Caco-2 (cell line): Measurements from ENCODE around the gene TBL1Y. TPM values are rescaled to one million over a fixed set of nuclear protein-coding genes. Genes with fewer than 3 reads are reported as not detected.

Experiments used
- BruUV-seq: library from RNA; stranded (reverse); fragments of 400-500 nt; replicated peaks from 2 replicates; lab custom pipeline; 2021; lab: Mats Ljungman, UMichigan
- CTCF ChIA-PET: fragments of 300-600 bp; sonication (Branson Sonifier 250); formaldehyde crosslinking; loops from one replicate; lab custom pipeline; 2022; ENCODE audit warnings: antibody characterized with exemption; lab: Charles Lee
- POLR2A ChIA-PET: fragments of 300-600 bp; sonication (Branson Sonifier 250); formaldehyde crosslinking; loops from one replicate; lab custom pipeline; 2022; ENCODE audit warnings: antibody characterized with exemption; lab: Charles Lee
- DNase-seq, 2 experiments: peaks; one replicate each; pipeline versions ENCODE4 v3.0.0 to v3.0.0-alpha.2; 2020 to 2022
- H3K27me3 ChIP-seq: replicated peaks from 2 replicates; pipeline ENCODE4 v1.6.0; 2011; ENCODE audit warnings: low read length; ENCODE audit not compliant: control insufficient read depth, insufficient read depth
- H3K36me3 ChIP-seq: 2 replicates; pipeline ENCODE4 v1.5.1; 2011; ENCODE audit warnings: low read length; ENCODE audit not compliant: control insufficient read depth, insufficient read depth
- H3K4me1 ChIP-seq: fragments of 250-450 bp; sonication (Bioruptor Pico); 2 replicates; pipeline ENCODE4 v1.5.1; 2020; ENCODE audit warnings: mild to moderate bottlenecking
- H3K4me3 ChIP-seq: 2 replicates; pipeline ENCODE4 v1.5.1; 2011; ENCODE audit warnings: low read depth, mild to moderate bottlenecking, control low read depth, low read length
- H3K9me3 ChIP-seq: fragments of 250-450 bp; sonication (Bioruptor Pico); 2 replicates; pipeline ENCODE4 v1.5.1; 2020; ENCODE audit warnings: mild to moderate bottlenecking, moderate library complexity
- H3K27ac Mint-ChIP-seq: one replicate; pipeline ENCODE4 v1.8.0; 2022; ENCODE audit warnings: mixed read lengths; ENCODE audit not compliant: unreplicated experiment
- H3K27me3 Mint-ChIP-seq: one replicate; pipeline ENCODE4 v1.8.0; 2022; ENCODE audit warnings: mixed read lengths; ENCODE audit not compliant: insufficient read depth, unreplicated experiment
- H3K36me3 Mint-ChIP-seq: one replicate; pipeline ENCODE4 v1.8.0; 2022; ENCODE audit warnings: mild to moderate bottlenecking, mixed read lengths; ENCODE audit not compliant: insufficient read depth, unreplicated experiment
- H3K4me1 Mint-ChIP-seq: one replicate; pipeline ENCODE4 v1.8.0; 2022; ENCODE audit warnings: low read depth, mixed read lengths; ENCODE audit not compliant: unreplicated experiment
- H3K4me3 Mint-ChIP-seq: one replicate; pipeline ENCODE4 v1.8.0; 2022; ENCODE audit warnings: mild to moderate bottlenecking, moderate library complexity, mixed read lengths; ENCODE audit not compliant: unreplicated experiment
- H3K9me3 Mint-ChIP-seq: one replicate; pipeline ENCODE4 v1.8.0; 2022; ENCODE audit warnings: mixed read lengths; ENCODE audit not compliant: unreplicated experiment
- CTCF ChIP-seq, 2 experiments: fragments of 200-600 bp in 1 of 2; IDR thresholded peaks; 1 replicate in 1 of 2; 2 replicates in 1 of 2; pipeline versions ENCODE4 v1.5.1 to v1.8.0; 2011 to 2022; ENCODE audit warnings: antibody characterized with exemption in 1 of 2, control low read depth in 1 of 2, inconsistent platforms in 1 of 2, low read depth in 1 of 2, low read length in 1 of 2, mild to moderate bottlenecking in 1 of 2, moderate library complexity in 1 of 2; ENCODE audit not compliant: insufficient read depth in 1 of 2, severe bottlenecking in 1 of 2, unreplicated experiment in 1 of 2
- intact Hi-C: fragments of 100-400 bp; cut with micrococcal nuclease; formaldehyde crosslinking; loops from one replicate; pipeline ENCODE4 v1.10.0; 2022; ENCODE audit not compliant: unreplicated experiment
- total RNA-seq: library from RNA; stranded (reverse); gene quantifications from 2 replicates; pipeline ENCODE4 v1.2.3, GENCODE V29; 2022

TBL1Y gene
- total RNA-seq, 1 experiment from 2014 or later = not detected

GRCh38 chrY:7002581-7002980 lies 92.1 kb downstream of the TBL1Y start:
- no peaks in the 10 kb centered on the region for H3K27me3 Mint-ChIP-seq
- ChIA-PET POLR2A (no interaction called here), CTCF (no interaction called here)
- no peaks in the 10 kb centered on the region for H3K9me3 Mint-ChIP-seq
- intact Hi-C loops = no loop called here
- H3K4me3 ChIP-seq = no peak overlapping the region
- TF ChIP-seq CTCF (IDR thresholded peaks at IDR 0.05; ENCODE audit: insufficient read depth in 1 of 2, low read depth in 1 of 2, low read length in 1 of 2, severe bottlenecking in 1 of 2, unreplicated experiment in 1 of 2) = no peak
- no peak for DNase-seq
- no peaks in the 10 kb centered on the region for H3K36me3 Mint-ChIP-seq
- no peaks in the 10 kb centered on the region for H3K27me3 ChIP-seq
- H3K4me1 ChIP-seq = no peaks in the 10 kb centered on the region
- H3K4me3 Mint-ChIP-seq = no peak overlapping the region
- H3K27ac Mint-ChIP-seq = no peak overlapping the region
- no TSS peak for BruUV-seq
- H3K4me1 Mint-ChIP-seq = no peaks in the 10 kb centered on the region
- no peaks in the 10 kb centered on the region for H3K9me3 ChIP-seq
- H3K36me3 ChIP-seq = no peaks in the 10 kb centered on the region

GRCh38 chrY:7007911-7008310 lies 97.4 kb downstream of the TBL1Y start:
- H3K27me3 Mint-ChIP-seq = no peaks in the 10 kb centered on the region
- CTCF ChIA-PET = no interaction called here
- no TSS peak for BruUV-seq
- Histone ChIP-seq H3K4me3 (no peak overlapping the region), H3K27me3 (no peaks in the 10 kb centered on the region), H3K9me3 (no peaks in the 10 kb centered on the region), H3K4me1 (no peaks in the 10 kb centered on the region), H3K36me3 (no peaks in the 10 kb centered on the region)
- no peak for DNase-seq
- intact Hi-C loops = no loop called here
- no peaks in the 10 kb centered on the region for H3K4me1 Mint-ChIP-seq
- H3K4me3 Mint-ChIP-seq = no peak overlapping the region
- TF ChIP-seq CTCF (IDR thresholded peaks at IDR 0.05; ENCODE audit: insufficient read depth in 1 of 2, low read depth in 1 of 2, low read length in 1 of 2, severe bottlenecking in 1 of 2, unreplicated experiment in 1 of 2) = no peak
- POLR2A ChIA-PET = no interaction called here
- no peaks in the 10 kb centered on the region for H3K36me3 Mint-ChIP-seq
- H3K9me3 Mint-ChIP-seq = no peaks in the 10 kb centered on the region
- no peak overlapping the region for H3K27ac Mint-ChIP-seq

- Mint-ChIP-seq H3K36me3 (no peaks in the 10 kb centered on the region), H3K27me3 (no peaks in the 10 kb centered on the region), H3K27ac (no peak overlapping the region), H3K4me3 (no peak overlapping the region), H3K9me3 (no peaks in the 10 kb centered on the region), H3K4me1 (no peaks in the 10 kb centered on the region)
- ChIA-PET POLR2A (no interaction called here), CTCF (no interaction called here)
- Histone ChIP-seq H3K27me3 (no peaks in the 10 kb centered on the region), H3K36me3 (no peaks in the 10 kb centered on the region), H3K4me1 (no peaks in the 10 kb centered on the region), H3K9me3 (no peaks in the 10 kb centered on the region), H3K4me3 (no peak overlapping the region)
- no TSS peak for BruUV-seq
- DNase-seq = no peak
- intact Hi-C loops = no loop called here
- no peak for TF ChIP-seq CTCF (IDR thresholded peaks at IDR 0.05; ENCODE audit: insufficient read depth in 1 of 2, low read depth in 1 of 2, low read length in 1 of 2, severe bottlenecking in 1 of 2, unreplicated experiment in 1 of 2)
These were observed 98.3 kb downstream of the TBL1Y start for GRCh38 chrY:7008578-7009355.
